Cardiac muscle cell (in vitro differentiated cells and primary cell): Measurements from ENCODE around the gene JAKMIP2. TPM values are rescaled to one million over a fixed set of nuclear protein-coding genes. Genes with fewer than 3 reads are reported as not detected.
A peak's percentile ranks its signal among the peaks of the same experiment; 100 is the strongest.
"Not testable (repeated sequence)": the region's sequence is repeated elsewhere in the genome, so short reads cannot be mapped to it uniquely, and the experiment has no call there.

Experiments used
- DNase-seq, 2 donors: peaks; one replicate each; pipeline versions ENCODE4 v3.0.0 to v3.0.0-alpha.2; 2010 to 2017; ENCODE audit warnings: low read depth in 1 of 2, low spot score in 1 of 2
- H3K27ac ChIP-seq: fragments of 200-600 bp; sonication (generic); 2 replicates; pipeline ENCODE4 v1.5.1; 2016
- H3K27me3 ChIP-seq: fragments of 200-600 bp; sonication (generic); 2 replicates; pipeline ENCODE4 v1.6.0; 2016; ENCODE audit warnings: control low read depth
- H3K36me3 ChIP-seq: fragments of 200-600 bp; sonication (generic); 2 replicates; pipeline ENCODE4 v1.5.1; 2016; ENCODE audit warnings: control low read depth
- H3K4me1 ChIP-seq: fragments of 200-600 bp; sonication (generic); 2 replicates; pipeline ENCODE4 v1.8.1; 2017; ENCODE audit warnings: low read depth, mild to moderate bottlenecking, mixed run types
- H3K4me3 ChIP-seq: fragments of 200-600 bp; sonication (generic); 2 replicates; pipeline ENCODE4 v1.5.1; 2016; ENCODE audit warnings: mild to moderate bottlenecking
- H3K9me3 ChIP-seq: fragments of 200-600 bp; sonication (generic); 2 replicates; pipeline ENCODE4 v1.5.1; 2017; ENCODE audit warnings: low read depth, mild to moderate bottlenecking, control low read depth
- CTCF ChIP-seq: IDR thresholded peaks from 2 replicates; pipeline ENCODE4 v1.5.1; 2012; ENCODE audit warnings: low read depth, mild to moderate bottlenecking, low read length
- polyA plus RNA-seq: library from polyadenylated mRNA; unstranded; fragments of >200 nt; fragmentation: Nextera tagmentation; extraction: Ambion mirVana; gene quantifications from 2 replicates; pipeline ENCODE4 v1.2.1, GENCODE V29; 2016
- total RNA-seq: library from RNA; depleted of rRNA; stranded (reverse); fragments of >200 nt; gene quantifications from 2 replicates; pipeline ENCODE4 v1.2.3, GENCODE V29; 2016

The JAKMIP2 gene
- total and polyA plus RNA-seq, 2 experiments from 2014 or later = 14.5 to 15.9 TPM

GRCh38 chr5:147727200-147727599 lies 55.3 kb downstream of the JAKMIP2 start:
- Histone ChIP-seq H3K27me3 (no peaks in the 10 kb centered on the region), H3K4me3 (no peak overlapping the region), H3K27ac (no peak overlapping the region), H3K4me1 (no peaks in the 10 kb centered on the region), H3K9me3 (no peaks in the 10 kb centered on the region), H3K36me3 (no peaks in the 10 kb centered on the region)
- no peak for TF ChIP-seq CTCF
- DNase-seq = no peak

DNA sequence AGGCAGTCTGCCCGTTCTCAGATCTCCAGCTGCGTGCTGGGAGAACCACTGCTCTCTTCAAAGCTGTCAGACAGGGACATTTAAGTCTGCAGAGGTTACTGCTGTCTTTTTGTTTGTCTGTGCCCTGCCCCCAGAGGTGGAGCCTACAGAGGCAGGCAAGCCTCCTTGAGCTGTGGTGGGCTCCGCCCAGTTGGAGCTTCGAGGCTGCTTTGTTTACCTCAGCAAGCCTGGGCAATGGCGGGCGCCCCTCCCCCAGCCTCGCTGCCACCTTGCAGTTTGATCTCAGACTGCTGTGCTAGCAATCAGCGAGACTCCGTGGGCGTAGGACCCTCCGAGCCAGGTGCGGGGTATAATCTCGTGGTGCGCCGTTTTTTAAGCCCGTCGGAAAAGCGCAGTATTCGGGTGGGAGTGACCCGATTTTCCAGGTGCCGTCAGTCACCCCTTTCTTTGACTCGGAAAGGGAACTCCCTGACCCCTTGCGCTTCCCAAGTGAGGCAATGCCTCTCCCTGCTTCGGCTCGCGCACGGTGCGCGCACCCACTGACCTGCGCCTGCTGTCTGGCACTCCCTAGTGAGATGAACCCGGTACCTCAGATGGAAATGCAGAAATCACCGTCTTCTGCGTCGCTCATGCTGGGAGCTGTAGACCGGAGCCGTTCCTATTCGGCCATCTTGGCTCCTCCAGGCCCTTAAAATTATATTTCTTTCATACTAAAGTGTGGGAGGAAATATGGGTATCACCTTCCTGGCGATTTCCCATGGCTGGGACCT lies 61.2 kb downstream of the JAKMIP2 start:
- H3K27ac ChIP-seq = peak overlapping the region; percentile 35
- not testable (repeated sequence) for H3K4me3 ChIP-seq, DNase-seq

GRCh38 chr5:147713550-147714295 lies 68.8 kb downstream of the JAKMIP2 start:
- no peak for DNase-seq
- no peak for TF ChIP-seq CTCF
- no peak overlapping the region for H3K4me3 ChIP-seq
- no peaks in the 10 kb centered on the region for H3K36me3 ChIP-seq
- no peak overlapping the region for H3K27ac ChIP-seq
- H3K27me3 ChIP-seq = no peaks in the 10 kb centered on the region
- no peaks in the 10 kb centered on the region for H3K4me1 ChIP-seq
- no peaks in the 10 kb centered on the region for H3K9me3 ChIP-seq

More for the DNA sequence above, 61.2 kb downstream of the JAKMIP2 start:
- H3K27me3 ChIP-seq, H3K9me3 ChIP-seq, H3K4me1 ChIP-seq, H3K36me3 ChIP-seq: not testable (repeated sequence)

GRCh38 chr5:147712598-147712997 lies 69.9 kb downstream of the JAKMIP2 start:
- Histone ChIP-seq H3K27me3 (no peaks in the 10 kb centered on the region), H3K36me3 (no peaks in the 10 kb centered on the region), H3K4me3 (no peak overlapping the region), H3K4me1 (no peaks in the 10 kb centered on the region), H3K9me3 (no peaks in the 10 kb centered on the region), H3K27ac (no peak overlapping the region)
- no peak for TF ChIP-seq CTCF
- DNase-seq = no peak

DNA sequence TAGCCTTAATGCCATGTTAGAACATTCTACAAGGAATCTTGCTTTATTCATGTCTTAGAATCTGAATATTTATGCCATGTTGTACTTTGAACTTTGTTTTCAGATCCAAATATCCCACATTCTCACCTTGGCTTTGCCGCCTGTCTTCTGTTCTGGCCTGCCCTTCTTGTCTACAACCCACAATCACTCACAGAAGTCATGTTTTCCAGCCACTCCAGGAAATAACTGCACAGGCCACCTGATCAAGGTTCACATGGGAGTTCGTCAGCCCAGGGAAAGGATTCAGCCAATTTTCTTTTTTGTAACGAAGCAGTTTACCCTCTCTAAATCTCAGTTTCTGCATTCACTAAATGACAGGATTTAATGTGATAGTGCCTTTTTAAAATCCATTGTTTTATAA lies 70.5 kb downstream of the JAKMIP2 start:
- Histone ChIP-seq H3K36me3 (no peaks in the 10 kb centered on the region), H3K27ac (peak overlapping the region; percentile 13), H3K4me3 (no peak overlapping the region), H3K4me1 (no peaks in the 10 kb centered on the region), H3K9me3 (no peaks in the 10 kb centered on the region), H3K27me3 (no peaks in the 10 kb centered on the region)
- DNase-seq = no peak
- TF ChIP-seq CTCF = no peak

DNA sequence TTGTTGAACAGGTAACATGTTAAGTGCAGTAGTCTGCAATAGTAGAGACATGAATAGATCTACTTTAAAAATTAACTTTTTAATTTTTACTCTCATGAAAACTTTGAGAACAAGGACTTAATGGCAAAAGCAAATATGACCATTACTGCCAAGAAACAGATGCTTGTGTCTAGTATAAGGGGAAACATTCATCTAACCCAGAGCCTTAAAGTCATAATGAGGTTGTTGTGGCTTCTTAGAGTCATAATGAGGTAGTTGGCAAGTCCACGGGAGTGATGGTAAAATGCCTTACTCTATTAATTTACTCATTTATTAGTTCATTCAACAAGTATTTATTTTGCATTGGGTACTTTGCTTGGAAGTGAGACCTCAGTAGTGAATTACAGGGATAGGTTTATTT lies 71.5 kb downstream of the JAKMIP2 start:
- no peak for DNase-seq
- TF ChIP-seq CTCF = no peak
- Histone ChIP-seq H3K36me3 (no peaks in the 10 kb centered on the region), H3K4me3 (no peak overlapping the region), H3K27ac (no peak overlapping the region), H3K27me3 (no peaks in the 10 kb centered on the region), H3K4me1 (no peaks in the 10 kb centered on the region), H3K9me3 (no peaks in the 10 kb centered on the region)
